HG03520 (cell line): ENCODE measurements around the gene CDC42EP4.
"Not testable (repeated sequence)": the region's sequence is repeated elsewhere in the genome, so short reads cannot be mapped to it uniquely, and the experiment has no call there.

Source experiments
- ATAC-seq: cut with Tn5 transposase; IDR thresholded peaks from one replicate; pipeline ENCODE4 v1.9.1; 2021; ENCODE audit warnings: mild to moderate bottlenecking, moderate library complexity; ENCODE audit not compliant: unreplicated experiment

CDC42EP4 gene

DNA sequence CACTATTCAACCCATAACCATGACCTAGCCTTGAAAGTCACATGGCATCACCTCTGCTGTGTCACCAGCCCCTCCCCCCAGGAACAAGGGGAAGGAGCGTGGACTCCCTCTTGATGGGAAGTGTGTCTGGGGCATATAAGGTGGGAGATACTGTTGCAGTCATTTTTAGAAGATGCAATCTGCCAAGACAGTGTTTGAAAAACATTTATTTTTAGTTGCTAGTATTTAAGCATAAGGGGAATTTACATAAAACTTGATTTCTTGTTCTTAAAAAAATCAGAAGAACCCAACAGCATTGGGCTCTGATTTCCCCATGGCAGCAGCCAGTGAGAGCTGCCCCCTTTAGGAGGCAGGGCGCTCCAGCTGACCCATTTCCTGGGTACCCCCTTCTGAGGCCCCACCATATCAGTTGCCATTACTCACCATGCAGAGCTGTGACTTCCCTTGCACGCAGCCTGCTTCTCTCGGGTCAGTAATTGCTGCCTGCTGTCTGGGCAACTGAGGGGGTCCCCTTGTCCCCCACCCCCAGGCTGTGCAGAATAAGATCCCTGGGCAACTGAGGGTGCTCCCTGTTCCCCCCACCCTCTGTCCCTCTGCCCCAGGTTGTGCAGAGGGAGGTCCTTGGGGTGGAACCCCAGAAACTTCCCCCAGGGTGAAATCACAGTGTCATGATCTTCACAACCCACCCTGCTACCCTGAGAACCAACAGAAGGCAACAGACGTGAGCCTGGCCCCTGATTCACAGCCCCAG lies 11.8 kb upstream of the CDC42EP4 start:
- ATAC-seq = no peak

DNA sequence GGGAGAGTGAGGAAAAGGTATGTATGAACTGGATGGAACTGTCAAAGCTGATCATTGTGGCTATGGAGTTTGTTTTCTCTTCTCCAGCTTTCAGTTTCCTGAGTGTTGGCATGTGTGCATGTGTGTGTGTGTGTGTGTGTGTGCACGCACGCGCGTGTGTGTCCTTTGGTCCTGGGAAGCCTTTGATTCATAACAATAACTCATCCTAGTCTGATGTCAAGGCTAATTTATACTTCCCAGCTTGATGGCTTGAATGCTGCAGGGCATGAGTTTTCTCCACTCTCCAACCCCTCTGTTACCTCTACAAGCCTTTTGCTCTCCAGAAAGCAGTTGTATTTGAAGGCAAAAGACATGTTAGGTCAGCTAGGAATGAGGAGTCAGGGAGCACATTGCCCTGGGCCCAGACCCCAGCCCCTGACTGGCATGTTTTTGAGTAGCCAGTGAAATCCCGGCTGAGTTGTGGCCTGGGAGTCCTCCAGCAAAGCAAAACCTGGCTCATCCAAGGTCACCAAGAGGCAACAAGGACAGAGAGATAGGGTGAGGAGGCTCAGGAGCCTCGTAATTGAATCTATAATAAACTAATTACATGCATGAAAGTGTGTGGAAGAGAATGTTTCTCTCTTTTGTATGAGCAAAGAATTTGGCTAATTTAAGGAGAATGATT lies 8.9 kb upstream of the CDC42EP4 start:
- no peak for ATAC-seq

DNA sequence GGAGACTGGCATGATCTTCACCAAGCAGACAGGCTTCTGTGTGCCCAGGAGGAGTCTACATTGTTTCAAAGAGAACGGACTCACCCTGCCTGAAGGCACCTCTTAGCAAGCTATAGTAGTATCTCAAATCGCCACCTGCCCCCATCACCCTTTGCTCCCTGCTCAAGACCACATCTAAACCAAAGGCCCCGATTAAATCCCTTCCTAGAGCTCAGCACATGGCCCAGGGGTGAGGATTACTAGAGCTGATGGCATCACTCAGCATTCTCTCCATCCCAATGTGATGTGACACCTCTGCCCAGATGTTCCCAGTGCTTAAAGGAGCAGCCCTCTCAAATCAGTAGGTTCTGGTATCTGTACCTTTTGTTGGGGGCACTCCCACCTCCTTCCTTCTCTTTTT lies 8.0 kb upstream of the CDC42EP4 start:
- no peak for ATAC-seq

DNA sequence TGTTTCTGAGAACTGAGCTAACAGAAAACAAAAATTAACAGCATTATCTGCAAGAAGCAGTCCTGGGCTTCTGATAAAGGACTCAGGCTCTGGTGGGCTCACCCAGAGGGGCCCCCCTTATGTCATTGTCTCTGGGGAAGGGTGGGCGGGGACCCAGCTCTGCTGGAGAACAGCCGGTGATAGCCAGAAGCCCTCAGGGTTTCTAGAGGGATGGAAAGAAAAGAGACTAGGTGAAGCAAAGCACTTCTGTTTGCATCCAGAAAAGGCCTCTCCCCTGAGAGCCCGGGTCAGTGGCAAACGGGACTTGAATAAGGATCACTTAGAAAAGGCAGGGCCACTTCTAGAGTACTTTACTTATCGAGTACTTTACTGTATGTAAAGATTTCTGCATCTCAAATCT lies 7.0 kb upstream of the CDC42EP4 start:
- ATAC-seq = no peak

DNA sequence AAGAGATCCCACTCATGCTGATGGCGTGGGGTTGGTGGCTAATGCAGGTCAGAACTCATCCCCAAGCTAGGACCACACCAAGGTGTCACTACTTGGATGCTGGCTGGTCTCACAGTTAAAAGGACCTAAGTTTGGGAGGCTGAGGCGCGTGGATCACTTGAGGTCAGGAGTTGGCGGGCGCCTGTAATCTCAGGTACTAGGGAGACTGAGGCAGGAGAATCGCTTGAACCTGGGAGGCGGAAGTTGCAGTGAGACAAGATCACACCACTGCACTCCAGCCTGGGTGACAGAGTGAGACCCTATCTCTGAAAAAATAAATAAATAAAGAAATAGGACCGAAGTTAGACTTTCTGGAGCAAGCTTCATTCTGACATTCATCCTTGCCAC lies 6.6 kb upstream of the CDC42EP4 start:
- no peak for ATAC-seq

DNA sequence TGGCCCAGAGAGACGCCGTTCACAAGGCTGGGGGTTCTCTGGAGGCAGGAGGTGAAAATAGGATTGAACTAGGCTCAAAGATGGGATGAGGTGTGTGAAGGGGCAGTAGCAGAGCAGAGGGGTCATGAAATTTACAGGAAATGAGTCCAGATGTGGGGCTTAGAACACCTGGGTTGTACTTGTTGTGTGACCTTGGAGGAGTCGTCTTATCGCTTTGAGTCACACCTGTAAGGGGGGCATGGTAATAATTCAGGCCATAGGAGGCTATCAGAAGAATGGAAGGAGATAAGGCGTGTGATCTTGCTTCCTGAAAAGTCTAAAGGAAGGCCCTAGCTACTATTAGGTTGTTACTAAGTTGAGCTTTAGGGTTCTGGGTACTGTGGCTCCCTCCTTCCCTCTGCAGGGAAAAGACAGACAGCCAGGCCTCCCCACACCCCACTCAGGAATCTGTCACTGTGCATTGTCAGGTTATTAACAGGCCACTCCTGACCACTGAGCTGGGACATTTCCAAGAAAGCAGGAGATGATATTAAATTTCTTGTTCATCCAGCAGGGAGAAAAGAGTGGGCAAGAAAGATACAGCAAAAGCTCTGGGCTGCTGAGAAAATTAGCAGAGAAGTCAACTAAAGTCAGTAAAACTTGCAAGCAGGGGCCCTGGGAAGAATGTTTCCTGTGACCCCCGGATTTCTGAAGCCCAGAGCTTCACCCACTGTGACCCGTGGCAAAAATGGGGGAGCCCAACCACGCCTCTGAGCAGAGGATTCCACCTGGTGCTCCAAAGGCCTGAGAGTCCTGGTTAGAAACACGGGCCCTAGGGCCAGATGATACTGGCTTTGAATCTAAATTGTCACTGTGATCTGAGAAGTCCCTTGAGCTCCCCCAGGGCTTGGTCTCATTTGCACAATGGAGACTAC lies 6.0 kb upstream of the CDC42EP4 start:
- no peak for ATAC-seq

DNA sequence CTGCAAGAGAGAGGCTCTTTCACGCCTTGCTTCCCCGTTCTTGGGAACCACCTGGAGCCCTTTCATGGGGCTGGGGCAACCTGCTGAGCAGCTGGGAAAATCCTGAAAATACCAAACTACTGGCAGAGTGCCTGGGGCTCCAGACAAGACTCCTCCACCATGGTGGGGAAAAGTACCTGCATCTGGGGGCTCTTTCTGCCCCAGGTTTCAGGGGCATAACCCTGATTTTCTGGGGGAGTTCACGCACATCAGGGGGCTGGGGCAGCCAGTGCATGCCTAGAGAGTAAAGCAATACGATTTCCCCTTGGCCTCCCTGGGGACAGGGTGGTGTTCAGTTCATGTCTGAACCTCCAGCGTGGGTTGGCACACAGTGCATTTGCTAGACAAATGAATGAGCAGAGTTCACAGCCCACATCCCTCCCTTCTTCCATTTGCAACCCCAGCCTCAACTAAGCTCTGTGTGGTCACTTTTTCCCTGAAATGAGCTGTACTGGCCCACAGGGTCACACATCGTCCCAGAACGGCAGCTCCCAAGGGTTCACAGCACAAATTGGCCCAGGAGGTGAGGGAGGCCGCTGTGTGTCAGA lies 5.2 kb upstream of the CDC42EP4 start:
- no peak for ATAC-seq

DNA sequence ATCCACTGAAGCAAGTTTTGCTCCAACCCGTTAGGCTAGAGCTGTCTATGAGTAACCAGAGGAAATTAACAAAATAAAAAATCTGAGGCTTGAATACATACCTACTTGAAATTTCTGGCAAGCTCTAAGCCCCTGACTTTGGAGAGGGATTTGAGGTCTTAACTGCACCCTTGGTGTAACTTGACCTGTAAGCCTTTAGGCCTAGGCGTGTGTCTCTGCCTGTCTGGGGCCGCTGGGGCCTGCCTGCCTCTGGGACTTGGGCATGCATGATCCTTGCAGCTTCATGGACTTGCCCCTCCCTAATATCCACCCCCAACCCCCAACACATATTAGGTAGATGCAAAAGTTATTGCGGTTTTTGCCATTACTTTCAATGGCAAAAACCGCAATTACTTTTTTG lies 3.7 kb upstream of the CDC42EP4 start:
- no peak for ATAC-seq

DNA sequence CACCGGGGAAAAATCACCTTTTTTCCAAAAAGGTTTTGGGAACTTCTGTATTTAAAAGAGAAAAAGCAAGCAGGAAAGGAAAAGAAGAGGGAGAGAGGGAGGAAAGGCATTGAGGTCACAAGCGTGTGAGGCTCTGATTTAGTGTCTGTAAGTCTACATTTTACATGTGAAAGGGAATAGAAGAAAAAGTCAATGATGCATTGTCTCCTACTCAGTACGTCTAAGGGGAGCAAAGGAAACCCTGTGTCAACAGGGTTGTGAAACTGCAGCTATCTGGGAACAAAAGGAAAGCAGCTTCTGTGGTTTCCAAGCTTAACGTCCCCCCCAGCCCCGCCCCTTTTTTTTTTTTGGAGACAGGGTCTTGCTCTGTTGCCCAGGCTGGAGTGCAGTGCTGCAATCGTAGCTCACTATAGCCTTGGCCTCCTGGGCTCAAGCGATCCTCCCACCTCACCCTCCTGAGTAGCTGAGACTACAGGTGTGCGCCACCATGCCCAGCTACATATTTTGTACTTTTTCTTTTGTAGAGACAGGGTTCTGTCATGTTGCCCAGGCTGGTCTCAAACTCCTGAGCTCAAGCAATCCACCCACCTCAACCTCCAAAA lies 1.8 kb upstream of the CDC42EP4 start:
- no peak for ATAC-seq

DNA sequence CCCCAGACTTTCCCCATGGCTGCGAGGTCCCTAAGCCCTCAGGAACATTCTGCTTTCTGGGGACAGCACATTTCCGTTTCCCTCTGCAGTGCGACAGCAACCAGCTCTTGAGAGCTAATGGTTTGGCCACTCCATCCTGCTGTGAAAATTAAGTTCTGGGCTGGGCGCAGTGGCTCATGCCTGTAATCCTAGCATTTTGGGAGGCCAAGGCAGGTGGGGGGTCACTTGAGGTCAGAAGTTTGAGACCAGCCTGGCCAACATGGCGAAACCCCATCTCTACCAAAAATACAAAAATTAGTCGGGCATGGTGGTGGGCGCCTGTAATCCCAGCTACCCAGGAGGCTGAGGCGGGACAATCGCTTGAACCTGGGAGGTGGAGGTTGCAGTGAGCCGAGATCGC lies 1.1 kb upstream of the CDC42EP4 start:
- not testable (repeated sequence) for ATAC-seq

DNA sequence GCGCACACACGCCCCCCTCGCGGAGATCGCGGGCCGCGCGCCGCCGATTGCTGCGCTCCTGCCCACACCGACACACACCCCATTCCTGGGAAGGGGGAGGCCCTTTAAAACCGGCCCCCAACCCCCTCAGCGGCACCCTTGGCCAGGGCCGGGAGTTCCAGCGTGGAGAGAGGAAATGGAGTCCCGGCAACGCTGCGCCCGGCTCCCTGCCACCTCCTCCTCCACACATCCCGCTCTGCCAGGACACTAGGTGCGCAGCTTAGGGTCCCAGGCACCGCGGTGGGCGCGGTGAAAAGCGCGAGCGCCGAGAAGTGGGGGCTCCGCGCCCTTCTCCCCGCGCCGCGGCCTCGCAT lies 397 bp downstream of the CDC42EP4 start:
- ATAC-seq = no peak

DNA sequence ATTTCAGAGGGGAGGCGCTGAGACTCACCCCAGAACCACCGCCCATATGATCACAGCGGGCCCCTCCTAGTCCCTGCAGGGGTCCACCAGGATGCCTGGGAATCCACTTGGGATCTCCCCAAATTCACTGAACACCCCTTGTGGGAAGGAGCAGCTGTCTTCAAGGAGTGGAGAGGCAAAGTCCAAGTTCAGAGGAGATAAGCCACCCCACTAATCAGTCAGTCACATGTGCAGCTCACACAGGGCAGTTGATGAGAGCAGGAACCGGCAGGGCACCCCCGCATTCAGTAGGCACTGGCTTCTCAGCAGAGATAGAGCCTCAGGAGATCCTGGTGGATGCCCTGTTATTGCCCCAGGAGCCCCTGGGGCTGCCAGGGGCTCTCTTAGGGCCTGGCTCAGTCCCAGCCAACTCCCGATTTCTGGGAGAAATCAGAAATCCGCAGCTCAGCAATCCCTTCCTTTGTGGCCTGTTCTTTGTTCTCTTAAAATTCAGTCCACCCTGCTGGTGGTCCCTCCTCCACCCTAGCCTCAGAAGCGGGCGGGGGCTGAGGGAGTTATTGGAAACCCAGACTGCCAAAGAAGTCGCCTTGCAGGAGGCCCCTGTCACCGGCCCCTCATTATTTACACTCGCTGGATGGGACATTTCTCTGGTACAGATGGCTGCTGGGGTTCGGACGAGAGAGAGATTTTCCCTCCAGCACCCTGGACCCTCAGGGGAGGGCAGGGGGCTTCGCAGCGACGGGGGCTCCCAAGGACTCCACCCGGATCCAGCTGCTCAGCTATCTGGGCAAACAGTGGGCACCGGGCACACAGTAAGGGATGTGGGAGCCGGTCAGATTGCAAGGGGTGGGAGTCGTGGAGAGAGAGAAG lies 1.8 kb downstream of the CDC42EP4 start:
- no peak for ATAC-seq

DNA sequence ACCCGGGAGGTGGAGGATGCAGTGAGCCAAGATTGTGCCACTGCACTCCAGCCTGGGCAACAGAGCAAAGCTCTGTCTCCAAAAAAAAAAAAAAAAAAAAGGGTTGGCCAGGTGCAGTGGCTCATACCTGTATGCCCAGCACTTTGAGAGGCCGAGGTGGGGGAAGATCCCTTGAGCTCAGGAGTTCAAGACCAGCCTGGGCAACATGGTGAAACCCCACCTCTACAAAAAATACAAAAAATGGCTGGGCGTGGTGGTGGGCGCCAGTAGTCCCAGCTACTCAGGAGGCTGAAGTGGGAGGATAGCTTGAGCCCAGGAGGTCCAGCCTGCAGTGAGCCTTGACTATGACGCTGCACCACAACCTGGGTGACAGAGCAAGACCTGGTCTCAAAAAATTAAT lies 2.8 kb downstream of the CDC42EP4 start:
- not testable (repeated sequence) for ATAC-seq

DNA sequence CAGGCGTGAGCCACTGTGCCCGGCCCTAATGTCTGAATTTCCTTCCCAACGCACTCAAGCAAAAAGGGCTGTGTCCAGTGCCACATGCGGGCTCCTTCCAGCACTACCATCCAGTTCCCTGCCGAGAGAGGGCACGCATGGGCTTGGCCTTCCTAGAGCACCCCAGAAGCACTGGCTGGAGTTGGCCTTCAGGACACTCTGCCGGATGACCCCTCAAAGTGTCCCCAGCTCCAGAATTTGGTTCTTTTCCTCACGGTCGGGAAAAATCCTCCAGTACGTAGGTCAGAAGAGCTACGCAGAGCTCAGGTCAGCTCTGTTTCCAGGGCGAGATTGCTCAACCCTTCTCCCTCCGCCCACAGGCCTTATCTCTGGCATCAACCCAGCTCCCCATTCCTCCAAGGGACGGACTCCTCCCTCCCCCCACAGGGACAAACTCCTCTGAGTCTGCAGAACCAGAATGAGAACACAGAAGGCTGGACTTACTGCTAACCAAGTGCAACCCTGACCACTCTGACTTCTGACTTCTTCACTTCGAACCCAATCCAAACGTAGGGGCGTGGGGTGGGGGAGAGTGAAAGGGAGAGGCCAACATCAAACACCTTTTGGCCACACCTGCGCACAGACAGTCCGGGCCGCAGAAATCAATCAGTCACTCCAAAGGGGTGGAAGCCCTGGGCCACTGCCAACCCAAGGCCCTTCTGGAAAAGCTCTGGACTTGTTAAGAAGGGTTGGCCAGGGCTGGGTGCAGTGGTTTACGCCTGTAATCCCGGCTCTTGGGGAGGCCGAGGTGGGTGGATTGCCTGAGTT lies 3.6 kb downstream of the CDC42EP4 start:
- no peak for ATAC-seq

DNA sequence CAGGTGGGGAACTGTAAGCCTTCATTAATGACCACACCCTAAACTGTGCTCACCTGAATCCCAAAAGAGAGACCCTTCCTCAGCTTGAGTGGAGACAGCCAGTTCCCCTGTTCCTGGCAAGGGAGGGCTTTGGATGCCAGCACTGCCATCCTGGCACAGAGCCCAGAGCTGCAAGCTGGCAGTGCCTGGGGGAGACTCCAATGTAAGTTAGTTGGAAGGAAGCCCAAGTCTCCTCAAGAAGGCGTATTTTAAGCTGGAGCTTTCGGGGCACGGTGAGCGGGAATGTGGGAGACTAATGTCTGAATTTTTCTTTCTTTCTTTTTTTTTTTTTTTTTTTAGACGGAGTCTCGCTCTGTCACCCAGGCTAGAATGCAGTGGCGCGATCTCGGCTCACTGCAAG lies 4.7 kb downstream of the CDC42EP4 start:
- ATAC-seq = no peak

DNA sequence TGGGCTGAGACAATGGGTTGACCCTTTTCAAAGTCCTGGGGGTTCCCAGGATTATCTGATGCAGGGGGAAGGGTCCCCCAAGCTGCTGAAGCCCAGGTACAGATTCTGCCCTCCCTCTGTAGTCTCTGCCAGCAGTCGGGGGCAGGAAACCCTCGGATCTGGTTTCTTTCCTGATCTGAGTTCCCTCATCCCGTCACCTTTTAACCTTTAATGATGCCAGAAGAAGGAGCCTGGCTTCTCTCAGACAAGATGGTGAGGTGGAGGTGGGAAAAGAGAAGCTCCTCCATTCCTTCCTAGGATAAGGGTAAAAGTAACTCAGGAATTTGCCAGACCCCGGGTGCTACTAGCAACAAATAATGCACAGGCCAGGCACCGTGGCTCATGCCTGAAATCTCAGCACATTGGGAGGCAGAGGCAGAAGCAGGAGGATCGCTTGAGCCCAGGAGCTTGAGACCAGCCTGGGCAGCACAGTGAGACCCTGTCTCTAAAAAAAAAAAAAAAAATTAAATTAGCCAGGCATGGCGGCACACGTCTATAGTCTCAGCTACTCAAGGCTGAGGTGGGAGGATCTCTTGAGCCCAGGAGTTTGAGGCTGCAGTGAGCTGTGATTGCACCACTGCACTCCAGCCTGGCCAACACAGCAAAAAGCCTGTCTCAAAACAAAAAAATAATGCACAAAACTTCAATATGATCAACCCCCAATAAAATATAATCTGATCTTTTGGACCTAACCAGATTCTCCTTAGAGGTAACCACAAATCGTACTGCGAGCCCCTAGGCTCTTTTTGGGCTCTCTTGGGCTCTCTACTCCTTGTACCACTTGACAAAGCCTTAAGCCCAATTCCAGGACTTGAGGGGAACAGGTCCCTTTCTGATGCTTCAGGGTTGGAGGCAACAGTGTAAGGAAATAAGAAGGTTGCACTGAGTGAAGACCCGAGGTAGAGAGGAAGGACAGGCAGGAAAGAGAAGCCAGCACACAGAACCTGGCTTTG lies 5.7 kb downstream of the CDC42EP4 start:
- no peak for ATAC-seq

DNA sequence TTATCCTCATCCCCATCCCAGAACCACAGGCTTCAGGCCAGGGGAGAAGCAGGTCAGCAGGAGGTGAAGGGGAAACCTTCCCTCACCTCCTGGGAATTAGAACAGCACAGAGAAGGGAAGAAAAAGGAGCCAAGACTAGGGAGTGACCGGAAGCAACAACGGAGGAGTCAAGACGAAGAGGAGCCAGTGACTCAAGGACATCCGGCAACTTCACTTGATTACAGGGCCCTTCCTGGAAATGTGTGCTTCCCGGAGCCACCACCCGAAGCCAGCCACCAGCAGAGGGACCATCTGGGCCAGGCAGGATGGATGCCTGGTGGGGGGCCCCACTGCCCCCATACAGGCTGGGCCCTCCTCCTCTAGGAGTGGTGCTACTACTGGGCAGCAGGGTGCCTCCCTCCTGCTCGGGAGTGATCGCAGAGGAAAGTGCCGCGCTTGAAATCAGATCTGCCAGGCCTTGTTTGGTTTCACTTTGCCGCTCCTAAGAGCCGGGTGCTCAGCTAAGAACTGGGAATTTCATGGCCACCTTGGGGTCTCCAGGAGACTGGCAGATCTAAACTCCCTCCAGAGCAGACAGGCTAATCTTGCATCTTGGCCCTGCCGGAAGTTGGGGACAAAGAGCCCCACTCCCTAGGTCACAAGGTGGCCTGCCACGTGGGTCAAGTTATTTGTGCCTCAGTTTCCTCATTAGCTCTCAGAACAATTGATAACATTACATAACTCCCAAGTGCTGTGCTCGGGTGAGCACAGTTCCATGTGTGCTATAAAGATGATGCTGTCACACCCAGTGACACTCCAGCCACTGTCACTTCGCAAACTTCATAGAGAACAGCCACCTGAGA lies 6.6 kb downstream of the CDC42EP4 start:
- no peak for ATAC-seq
